K562 (cell line): ENCODE data around the gene G6PD. TPM values are rescaled to one million over a fixed set of nuclear protein-coding genes. Genes with fewer than 3 reads are reported as not detected.

Experiments
- ARHGAP35 ChIP-seq: fragments of 450-650 bp; IDR thresholded peaks from 2 replicates; pipeline ENCODE4 v1.6.1; 2018; ENCODE audit not compliant: partially characterized antibody
- CREB1 ChIP-seq, 2 experiments: sonication (generic) in 1 of 2; formaldehyde crosslinking in 1 of 2; IDR thresholded peaks; 2 replicates each; pipeline versions ENCODE4 v1.6.1 to v1.8.0; 2012 to 2022; ENCODE audit warnings: inconsistent platforms in 1 of 2, mild to moderate bottlenecking in 1 of 2, missing genetic modification reagents in 1 of 2, moderate library complexity in 1 of 2
- CREBBP ChIP-seq: IDR thresholded peaks from one replicate; pipeline ENCODE4 v1.6.1; 2012; ENCODE audit warnings: low read depth, mild to moderate bottlenecking, control low read depth, inconsistent platforms, low read length
- CXXC5 ChIP-seq: fragments of 250-450 bp; sonication (Bioruptor Pico); IDR thresholded peaks from 2 replicates; pipeline ENCODE4 v1.8.0; 2022; ENCODE audit warnings: inconsistent platforms, mild to moderate bottlenecking, moderate library complexity
- DMBX1 ChIP-seq: fragments of 250-450 bp; sonication (Bioruptor Pico); IDR thresholded peaks from 2 replicates; pipeline ENCODE4 v1.8.0; 2022; ENCODE audit warnings: inconsistent platforms, mild to moderate bottlenecking, moderate library complexity, borderline replicate concordance
- HIVEP1 ChIP-seq: fragments of 250-450 bp; sonication (Bioruptor Pico); IDR thresholded peaks from 2 replicates; pipeline ENCODE4 v1.4.0; 2020; ENCODE audit warnings: mild to moderate bottlenecking
- IFI16 ChIP-seq: fragments of 250-450 bp; sonication (Bioruptor Pico); IDR thresholded peaks from 2 replicates; pipeline ENCODE4 v2.1.2; 2022; ENCODE audit warnings: mild to moderate bottlenecking, inconsistent platforms
- NELFE ChIP-seq: IDR thresholded peaks from 2 replicates; pipeline ENCODE4 v1.6.1; 2011; ENCODE audit warnings: mild to moderate bottlenecking; ENCODE audit not compliant: insufficient read depth, insufficient read length
- NKRF ChIP-seq: fragments of 450-650 bp; IDR thresholded peaks from 2 replicates; pipeline ENCODE4 v1.6.1; 2016; ENCODE audit warnings: borderline replicate concordance
- RBFOX2 ChIP-seq: fragments of 200-400 bp; formaldehyde crosslinking; IDR thresholded peaks from 2 replicates; pipeline ENCODE4 v1.6.1; 2017; ENCODE audit warnings: low read depth, mild to moderate bottlenecking, low read length, moderate library complexity
- TEAD1 ChIP-seq, 2 experiments: fragments of 450-650 bp in 1 of 2; sonication (generic) in 1 of 2; formaldehyde crosslinking; IDR thresholded peaks; 2 replicates each; pipeline versions ENCODE4 v1.4.0 to v1.8.0; 2020 to 2022; ENCODE audit warnings: mild to moderate bottlenecking in 2 of 2, missing genetic modification reagents in 1 of 2
- TFAM ChIP-seq: fragments of 250-450 bp; sonication (Bioruptor Pico); conservative IDR thresholded peaks from 2 replicates; pipeline ENCODE4 v1.5.0; 2021; ENCODE audit warnings: mild to moderate bottlenecking, moderate library complexity
- U2AF1 ChIP-seq: fragments of 200-400 bp; formaldehyde crosslinking; optimal IDR thresholded peaks from 2 replicates; pipeline ENCODE3; 2017; ENCODE audit warnings: mild to moderate bottlenecking, low read depth, low read length, moderate library complexity
- ZNF165 ChIP-seq: fragments of 250-450 bp; sonication (Bioruptor Pico); IDR thresholded peaks from 2 replicates; pipeline ENCODE4 v1.4.0; 2020; ENCODE audit warnings: borderline replicate concordance
- ZNF174 ChIP-seq: fragments of 250-450 bp; sonication (Bioruptor Pico); IDR thresholded peaks from 2 replicates; pipeline ENCODE4 v1.4.0; 2020; ENCODE audit warnings: mild to moderate bottlenecking
- ZNF696 ChIP-seq: fragments of 250-450 bp; sonication (Bioruptor Pico); conservative IDR thresholded peaks from 2 replicates; pipeline ENCODE4 v1.4.0; 2020; ENCODE audit warnings: mild to moderate bottlenecking, moderate library complexity
- polyA plus RNA-seq, 8 experiments: library from polyadenylated mRNA; depleted of rRNA in 4 of 8; stranded (reverse) in 5 of 8; unstranded in 3 of 8; fragments of >200 nt; fragmentation: Nextera tagmentation in 2 of 8; fragmentation: Illumina TruSeq in 1 of 8; extraction: Ambion mirVana in 2 of 8; extraction: Trizol in 1 of 8; gene quantifications; 2 replicates each; pipeline versions ENCODE4 v1.2.1 to v1.2.3, GENCODE V29; 2011 to 2014; ENCODE audit warnings: inconsistent platforms in 1 of 8, missing spikeins in 1 of 8
- total RNA-seq, 7 experiments: library from RNA; depleted of rRNA in 6 of 7; stranded (reverse); fragments of >200 nt in 6 of 7; fragmentation: Illumina TruSeq in 2 of 7; extraction: Trizol in 2 of 7; gene quantifications; 2 replicates each; pipeline versions ENCODE4 v1.2.1 to v1.2.3, GENCODE V29; 2011 to 2021; ENCODE audit warnings: low replicate concordance in 1 of 7
- TF ChIP-seq, protein P1 (sequence below): sonication (generic); formaldehyde crosslinking; IDR thresholded peaks from 2 replicates; pipeline ENCODE4 v1.8.0; 2022; ENCODE audit warnings: missing genetic modification reagents, mild to moderate bottlenecking, borderline replicate concordance
- TF ChIP-seq, protein P2 (sequence below): fragments of 450-650 bp; formaldehyde crosslinking; IDR thresholded peaks from 2 replicates; pipeline ENCODE4 v1.4.0; 2020; ENCODE audit warnings: mild to moderate bottlenecking, moderate library complexity
- TF ChIP-seq, protein P3 (sequence below): sonication (generic); formaldehyde crosslinking; IDR thresholded peaks from 2 replicates; pipeline ENCODE4 v1.8.1; 2023; ENCODE audit warnings: mild to moderate bottlenecking, missing genetic modification reagents

Gene G6PD
- total and polyA plus RNA-seq, 9 of the 15 experiments (the other 6 are each of a cell fraction or from before 2014, with no cell fraction given) = 2.9 to 222 (median 66.4) TPM

GRCh38 chrX:154526901-154527675 lies 19.6 kb downstream of the G6PD start (continued):
- TF ChIP-seq, protein P1, sequence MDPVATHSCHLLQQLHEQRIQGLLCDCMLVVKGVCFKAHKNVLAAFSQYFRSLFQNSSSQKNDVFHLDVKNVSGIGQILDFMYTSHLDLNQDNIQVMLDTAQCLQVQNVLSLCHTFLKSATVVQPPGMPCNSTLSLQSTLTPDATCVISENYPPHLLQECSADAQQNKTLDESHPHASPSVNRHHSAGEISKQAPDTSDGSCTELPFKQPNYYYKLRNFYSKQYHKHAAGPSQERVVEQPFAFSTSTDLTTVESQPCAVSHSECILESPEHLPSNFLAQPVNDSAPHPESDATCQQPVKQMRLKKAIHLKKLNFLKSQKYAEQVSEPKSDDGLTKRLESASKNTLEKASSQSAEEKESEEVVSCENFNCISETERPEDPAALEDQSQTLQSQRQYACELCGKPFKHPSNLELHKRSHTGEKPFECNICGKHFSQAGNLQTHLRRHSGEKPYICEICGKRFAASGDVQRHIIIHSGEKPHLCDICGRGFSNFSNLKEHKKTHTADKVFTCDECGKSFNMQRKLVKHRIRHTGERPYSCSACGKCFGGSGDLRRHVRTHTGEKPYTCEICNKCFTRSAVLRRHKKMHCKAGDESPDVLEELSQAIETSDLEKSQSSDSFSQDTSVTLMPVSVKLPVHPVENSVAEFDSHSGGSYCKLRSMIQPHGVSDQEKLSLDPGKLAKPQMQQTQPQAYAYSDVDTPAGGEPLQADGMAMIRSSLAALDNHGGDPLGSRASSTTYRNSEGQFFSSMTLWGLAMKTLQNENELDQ (CRISPR knock-in tag) = no peak
- no peak for TF ChIP-seq ARHGAP35
- no peak for TF ChIP-seq ZNF696 (CRISPR knock-in tag)
- 0 out of 2 replicates have a peak, but pooled peaks have one; percentile 8 for TF ChIP-seq CXXC5 (CRISPR knock-in tag)
- no peak for TF ChIP-seq ZNF174
- TF ChIP-seq DMBX1 (CRISPR knock-in tag) = no peak
- TF ChIP-seq IFI16 (CRISPR knock-in tag) = no peak
- no peak for TF ChIP-seq CREBBP
- TF ChIP-seq, protein P2, sequence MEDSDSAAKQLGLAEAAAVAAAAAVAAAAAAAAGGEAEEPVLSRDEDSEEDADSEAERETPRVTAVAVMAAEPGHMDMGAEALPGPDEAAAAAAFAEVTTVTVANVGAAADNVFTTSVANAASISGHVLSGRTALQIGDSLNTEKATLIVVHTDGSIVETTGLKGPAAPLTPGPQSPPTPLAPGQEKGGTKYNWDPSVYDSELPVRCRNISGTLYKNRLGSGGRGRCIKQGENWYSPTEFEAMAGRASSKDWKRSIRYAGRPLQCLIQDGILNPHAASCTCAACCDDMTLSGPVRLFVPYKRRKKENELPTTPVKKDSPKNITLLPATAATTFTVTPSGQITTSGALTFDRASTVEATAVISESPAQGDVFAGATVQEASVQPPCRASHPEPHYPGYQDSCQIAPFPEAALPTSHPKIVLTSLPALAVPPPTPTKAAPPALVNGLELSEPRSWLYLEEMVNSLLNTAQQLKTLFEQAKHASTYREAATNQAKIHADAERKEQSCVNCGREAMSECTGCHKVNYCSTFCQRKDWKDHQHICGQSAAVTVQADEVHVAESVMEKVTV (CRISPR knock-in tag) = peak; percentile 32; the same call in 1 of the 2 replicates
- no peak for TF ChIP-seq CREB1 (IDR thresholded peaks at IDR 0.05)
- TF ChIP-seq CREB1 (CRISPR knock-in tag; IDR thresholded peaks at IDR 0.05) = peak; percentile 42; the same call in 1 of the 2 replicates
- no peak for TF ChIP-seq HIVEP1
- no peak for TF ChIP-seq NELFE
- TF ChIP-seq, protein P3, sequence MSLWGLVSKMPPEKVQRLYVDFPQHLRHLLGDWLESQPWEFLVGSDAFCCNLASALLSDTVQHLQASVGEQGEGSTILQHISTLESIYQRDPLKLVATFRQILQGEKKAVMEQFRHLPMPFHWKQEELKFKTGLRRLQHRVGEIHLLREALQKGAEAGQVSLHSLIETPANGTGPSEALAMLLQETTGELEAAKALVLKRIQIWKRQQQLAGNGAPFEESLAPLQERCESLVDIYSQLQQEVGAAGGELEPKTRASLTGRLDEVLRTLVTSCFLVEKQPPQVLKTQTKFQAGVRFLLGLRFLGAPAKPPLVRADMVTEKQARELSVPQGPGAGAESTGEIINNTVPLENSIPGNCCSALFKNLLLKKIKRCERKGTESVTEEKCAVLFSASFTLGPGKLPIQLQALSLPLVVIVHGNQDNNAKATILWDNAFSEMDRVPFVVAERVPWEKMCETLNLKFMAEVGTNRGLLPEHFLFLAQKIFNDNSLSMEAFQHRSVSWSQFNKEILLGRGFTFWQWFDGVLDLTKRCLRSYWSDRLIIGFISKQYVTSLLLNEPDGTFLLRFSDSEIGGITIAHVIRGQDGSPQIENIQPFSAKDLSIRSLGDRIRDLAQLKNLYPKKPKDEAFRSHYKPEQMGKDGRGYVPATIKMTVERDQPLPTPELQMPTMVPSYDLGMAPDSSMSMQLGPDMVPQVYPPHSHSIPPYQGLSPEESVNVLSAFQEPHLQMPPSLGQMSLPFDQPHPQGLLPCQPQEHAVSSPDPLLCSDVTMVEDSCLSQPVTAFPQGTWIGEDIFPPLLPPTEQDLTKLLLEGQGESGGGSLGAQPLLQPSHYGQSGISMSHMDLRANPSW (CRISPR knock-in tag) = no peak
- TF ChIP-seq U2AF1 = no peak
- no peak for TF ChIP-seq TFAM (CRISPR knock-in tag)
- no peak for TF ChIP-seq ZNF165 (CRISPR knock-in tag)
- no peak for TF ChIP-seq TEAD1 (CRISPR knock-in tag; IDR thresholded peaks at IDR 0.05)
- no peak for TF ChIP-seq NKRF
- 0 out of 2 replicates have a peak, but pooled peaks have one; percentile 22 for TF ChIP-seq RBFOX2
